GM21717 (cell line): ENCODE data around the gene SCAMP4.

Experiments
- ATAC-seq: cut with Tn5 transposase; IDR thresholded peaks from one replicate; pipeline ENCODE4 v1.9.1; 2021; ENCODE audit warnings: mild to moderate bottlenecking, moderate library complexity; ENCODE audit not compliant: unreplicated experiment

The SCAMP4 gene

DNA sequence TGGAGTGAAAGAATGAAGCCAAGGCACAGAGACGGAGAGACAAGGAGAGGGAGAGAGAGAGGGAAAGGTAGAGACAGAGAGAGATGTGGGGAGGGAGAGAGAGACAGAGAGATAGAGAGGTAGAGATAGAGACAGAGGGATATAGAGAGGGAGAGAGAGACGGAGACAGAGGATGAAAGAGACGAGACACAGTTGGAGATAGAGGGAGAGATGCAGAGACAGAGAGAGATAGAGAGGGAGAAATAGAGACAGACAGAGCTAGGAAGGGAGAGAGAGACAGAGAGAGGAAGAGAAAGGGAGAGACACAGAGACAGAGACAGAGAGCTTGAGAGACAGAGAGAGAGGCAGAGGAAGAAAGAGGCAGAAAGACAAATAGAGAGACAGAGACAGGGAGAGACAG is 31.2 kb downstream of the SCAMP4 start:
- no peak for ATAC-seq

DNA sequence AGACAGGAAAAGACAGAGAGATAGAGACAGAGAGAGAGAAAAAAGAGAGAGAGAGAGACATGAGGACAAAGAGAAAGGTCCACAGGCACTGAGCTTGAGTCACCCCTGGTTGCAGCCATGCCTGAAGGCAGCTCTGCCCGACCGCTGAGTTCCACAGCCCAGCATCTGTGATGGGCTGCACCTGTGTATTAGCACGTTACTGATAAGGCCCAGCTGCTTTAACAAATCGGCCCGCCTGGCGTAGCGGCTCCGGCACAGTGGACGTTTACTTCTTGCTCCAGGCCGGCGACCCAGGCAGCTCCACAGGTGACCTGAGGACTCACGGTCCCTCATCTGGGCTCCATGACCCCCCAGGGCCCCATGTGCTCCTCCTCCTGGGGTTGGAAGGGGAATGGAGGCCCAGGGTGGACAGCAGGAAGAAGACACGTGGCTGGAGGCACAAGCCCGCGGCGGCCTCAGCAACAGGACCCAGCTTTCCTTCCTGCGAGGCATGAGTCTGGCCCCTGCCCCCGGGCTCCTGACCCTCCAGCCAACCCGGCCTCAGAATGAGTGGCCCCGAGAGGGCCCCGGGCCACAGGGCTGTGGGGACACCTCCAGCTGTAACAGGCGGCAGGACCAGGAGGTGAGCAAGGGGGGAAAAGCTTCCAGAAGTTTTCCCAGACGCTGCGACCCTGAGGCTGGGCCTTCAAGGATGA is 31.9 kb downstream of the SCAMP4 start:
- no peak for ATAC-seq

GRCh38 chr19:1938071-1938470 is 32.9 kb downstream of the SCAMP4 start:
- ATAC-seq = no peak

DNA sequence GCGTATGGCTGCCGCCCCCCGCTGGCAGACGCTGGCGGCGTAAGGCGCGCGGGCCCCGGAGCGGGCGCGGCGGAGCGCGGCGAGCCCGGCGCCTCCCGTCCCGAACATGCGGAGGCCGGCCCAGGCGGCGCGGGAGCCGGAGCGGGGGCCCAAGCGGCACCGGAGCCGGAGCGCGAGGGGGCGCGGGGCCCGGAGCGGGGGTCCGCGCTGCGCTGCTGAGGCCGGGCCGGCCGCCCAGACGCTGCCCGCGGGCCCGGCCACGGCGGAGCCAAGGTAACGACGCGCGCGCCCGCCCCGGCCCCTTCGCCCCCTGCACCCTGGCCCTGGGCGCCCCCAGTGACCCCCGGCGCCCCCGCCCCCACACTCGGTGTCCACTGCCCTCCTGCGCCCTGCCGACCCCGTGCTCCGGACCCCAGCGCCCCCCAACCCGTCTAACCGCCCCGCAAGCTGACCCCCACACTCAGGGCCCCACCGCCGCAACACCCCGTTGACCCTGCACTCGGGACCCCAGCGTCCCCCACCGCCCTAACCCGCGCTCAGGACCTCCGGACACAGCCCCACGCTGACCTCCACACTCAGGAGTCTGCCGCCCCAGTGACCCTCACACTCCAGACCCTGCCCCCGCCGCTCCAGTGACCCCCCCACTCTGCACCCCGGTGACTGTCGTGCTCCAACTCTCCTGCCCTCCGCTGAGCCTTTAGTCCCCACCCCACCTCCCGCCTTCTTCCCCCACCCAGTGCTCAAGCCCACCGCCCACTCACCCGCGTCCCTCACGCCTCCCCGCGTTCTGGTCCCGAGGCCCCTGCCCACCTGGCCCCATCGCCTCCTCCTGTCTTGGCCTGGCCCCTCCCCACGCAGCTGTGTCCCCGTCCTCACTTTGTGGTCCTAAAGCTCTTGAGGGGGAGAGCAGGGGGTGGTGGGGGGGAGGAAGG is 36.2 kb downstream of the SCAMP4 start, which contains the start of gene CSNK1G2:
Gene CSNK1G2, plus strand, starts transcription at position 27 of the 932 bp plus-strand sequence. CDS start 28,601 bp downstream, outside the sequence.
- ATAC-seq = no peak

- no peak for ATAC-seq
Observed at GRCh38 chr19:1942078-1942933, 37.1 kb downstream of the SCAMP4 start.

DNA sequence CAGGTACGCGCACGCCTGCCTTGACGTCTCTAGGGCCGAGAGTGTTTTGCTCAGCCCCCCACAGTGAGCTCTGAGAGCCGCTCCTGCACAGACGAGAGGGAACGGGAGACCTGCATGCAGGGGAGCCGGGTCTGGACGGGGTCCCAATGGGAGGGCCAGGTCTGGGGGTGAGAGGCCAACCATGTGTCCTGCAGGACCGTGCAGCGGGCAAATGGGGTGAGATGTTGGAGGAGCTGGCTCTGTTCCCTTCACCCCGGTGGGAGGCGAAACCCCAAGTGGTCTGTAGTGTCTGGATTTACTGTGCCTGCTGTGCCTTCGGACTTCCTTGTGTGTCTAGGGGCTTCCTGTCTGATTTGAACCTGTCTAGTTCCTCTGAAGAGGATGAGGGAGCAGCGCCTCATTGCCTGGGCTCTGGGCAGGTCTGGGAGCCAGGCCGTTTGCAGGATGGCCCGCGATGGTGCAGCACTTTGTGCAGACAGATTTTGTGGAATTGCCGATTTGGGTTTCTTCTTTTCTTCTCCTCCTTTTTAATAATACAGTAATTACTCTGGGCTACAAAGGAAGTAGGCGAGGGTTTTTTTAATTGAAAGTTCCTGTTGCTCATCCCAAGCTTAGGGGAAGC is 37.8 kb downstream of the SCAMP4 start:
- ATAC-seq = no peak

DNA sequence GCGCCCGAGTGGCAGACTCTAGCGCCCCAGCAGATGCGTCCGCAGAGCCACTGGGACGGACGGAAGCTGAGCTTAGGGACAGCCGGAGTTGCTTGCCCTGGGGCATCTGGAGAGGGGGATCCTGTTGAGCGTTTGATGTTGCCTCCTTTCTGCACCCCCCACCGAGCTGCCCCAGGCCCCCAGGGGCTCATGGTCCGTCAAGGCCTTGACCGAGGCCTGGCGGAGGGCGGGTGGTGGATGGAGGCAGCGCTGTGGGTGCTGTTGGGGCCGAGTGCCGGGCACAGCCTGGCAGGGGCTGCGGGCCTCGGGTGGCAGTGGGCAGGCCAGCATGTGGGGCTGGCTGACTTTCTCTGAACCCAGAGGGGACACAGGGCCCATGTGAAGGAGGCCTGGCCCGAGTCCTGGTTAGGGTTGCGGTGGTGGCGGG is 38.5 kb downstream of the SCAMP4 start:
- no peak for ATAC-seq

- ATAC-seq = no peak
Observed at GRCh38 chr19:1944088-1944915, 39.1 kb downstream of the SCAMP4 start.

- ATAC-seq = no peak
Observed at GRCh38 chr19:1944916-1945561, 39.8 kb downstream of the SCAMP4 start.

DNA sequence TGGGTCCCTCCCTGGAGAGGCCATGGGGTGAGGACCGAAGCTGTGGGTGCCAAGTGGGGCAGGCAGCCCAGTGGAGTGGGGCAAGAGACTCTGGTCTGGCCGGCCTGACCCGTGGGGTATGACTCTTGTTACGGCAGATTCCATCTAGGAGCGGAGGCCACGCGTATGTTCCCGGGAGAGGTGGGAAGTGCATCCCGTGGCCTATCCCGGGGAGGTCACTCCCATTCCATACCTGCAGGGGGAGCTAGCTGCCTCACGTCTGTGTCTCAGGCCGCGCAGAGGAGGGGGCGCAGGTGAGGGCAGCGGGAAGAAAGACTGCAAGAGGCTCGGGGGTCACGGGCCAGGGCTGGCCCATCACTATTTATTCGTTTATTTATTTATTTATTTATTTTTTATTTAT is 40.7 kb downstream of the SCAMP4 start:
- no peak for ATAC-seq

GRCh38 chr19:1947651-1948209 is 42.5 kb downstream of the SCAMP4 start:
- ATAC-seq = no peak

DNA sequence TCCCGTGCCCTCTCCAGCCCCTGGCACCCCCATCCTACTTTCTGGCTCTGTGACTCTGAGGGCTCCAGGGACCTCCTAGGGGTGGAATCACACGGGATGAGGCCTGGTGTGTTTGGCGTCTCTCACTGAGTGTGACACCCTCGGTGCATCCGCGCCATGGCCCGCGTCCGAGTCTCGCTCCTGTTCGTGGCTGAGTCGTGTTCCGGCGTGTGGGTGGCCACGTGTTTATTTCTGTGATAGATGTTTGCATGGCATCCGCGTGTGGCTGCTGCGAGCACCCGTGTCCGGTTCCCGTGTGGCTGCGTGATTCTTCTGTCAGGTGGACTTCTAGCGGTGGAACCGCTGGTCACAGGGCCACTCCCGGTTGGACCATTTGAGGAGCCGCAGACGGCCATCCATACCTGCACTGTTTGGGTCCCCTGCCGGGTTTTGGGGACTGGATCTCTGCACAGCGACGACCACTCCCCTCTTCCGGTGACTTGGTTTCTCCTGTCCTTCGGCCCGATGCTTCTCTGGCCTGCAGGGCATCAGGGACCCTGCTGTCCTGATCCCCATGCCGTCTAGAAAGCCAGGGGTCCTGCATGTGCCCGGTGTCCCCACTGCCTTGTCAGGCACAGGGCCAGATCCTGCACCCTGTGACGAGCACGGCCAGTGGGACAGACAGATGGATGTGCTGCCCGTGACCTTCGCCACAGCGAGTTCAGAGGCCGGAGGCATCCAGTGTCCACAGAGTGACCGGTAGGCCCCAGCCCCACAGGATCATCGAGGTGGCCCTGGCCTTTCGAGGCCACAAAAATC is 44.3 kb downstream of the SCAMP4 start:
- ATAC-seq = no peak

DNA sequence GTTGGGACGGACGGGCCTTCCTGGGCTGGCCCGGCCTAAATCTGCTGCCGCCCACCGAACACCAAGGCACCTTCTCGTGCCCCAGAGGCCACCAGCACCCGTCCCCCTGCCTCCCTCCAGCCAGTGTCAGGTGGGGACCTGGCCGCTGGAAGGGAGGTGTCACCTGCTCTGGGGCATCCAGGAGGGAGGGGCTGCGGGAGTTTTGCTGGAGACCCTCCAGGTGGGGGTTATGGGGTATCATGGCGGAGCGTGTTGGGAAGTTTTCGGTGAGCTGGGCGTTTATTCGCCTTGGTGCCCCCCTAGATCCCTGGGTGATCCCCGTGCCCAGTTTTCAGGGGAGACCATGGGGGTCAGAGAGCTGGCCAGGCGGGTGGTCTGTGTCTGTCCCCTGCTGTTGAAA is 45.4 kb downstream of the SCAMP4 start:
- ATAC-seq = no peak

- no peak for ATAC-seq
Observed at GRCh38 chr19:1952635-1953034, 47.4 kb downstream of the SCAMP4 start.

GRCh38 chr19:1953037-1953436 is 47.8 kb downstream of the SCAMP4 start:
- no peak for ATAC-seq

DNA sequence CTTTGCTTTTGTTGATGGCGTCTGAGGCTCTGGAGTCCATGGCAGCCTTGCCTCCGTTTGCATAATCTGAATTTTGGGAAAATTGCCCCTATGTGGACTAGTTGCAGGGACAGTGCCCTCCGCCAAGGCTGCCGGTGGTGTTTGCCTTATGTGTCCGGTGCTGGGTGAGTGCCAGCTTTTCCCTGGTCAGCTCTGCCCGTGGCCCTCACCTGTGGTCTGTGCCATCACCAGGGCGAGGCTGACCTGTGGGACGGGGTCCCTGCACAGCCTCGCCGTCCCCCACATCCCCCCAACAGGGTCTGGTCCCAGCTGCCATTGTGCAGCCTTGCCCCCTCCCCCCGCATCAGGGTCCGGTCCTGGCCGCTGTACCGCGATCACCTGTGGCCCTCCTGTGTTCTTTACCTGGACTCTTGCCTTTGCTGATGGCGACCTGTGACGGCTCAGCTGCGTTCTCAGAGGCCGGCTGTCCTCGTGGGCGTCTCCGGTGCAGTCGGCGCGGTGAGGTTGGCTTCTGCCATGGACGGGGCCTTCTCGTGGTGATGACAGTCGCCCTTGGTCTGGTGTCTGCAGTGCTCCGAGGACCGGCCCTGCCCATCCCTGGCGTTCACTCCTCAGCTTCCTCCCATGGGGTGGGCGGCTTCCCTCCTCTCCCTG is 48.4 kb downstream of the SCAMP4 start:
- no peak for ATAC-seq

DNA sequence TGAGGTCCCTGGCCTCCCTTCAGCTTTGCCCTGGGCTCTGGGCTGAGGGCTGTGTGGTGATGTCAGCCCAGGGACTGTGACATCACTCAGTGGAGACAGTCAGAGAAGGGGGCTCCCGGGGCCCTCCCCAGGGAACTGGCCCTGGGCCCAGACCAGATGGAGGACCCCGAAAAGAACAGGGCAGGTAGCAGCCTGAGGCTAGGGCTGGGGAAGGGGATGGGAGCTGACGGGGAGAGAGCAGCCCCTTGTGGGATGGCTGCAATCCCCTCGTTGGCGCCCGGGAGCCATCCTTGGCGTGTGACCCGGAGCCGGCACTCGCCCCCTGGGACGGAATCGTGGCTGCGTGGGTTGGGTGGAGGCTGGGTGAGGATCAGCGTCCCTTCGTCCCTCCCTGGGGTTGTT is 49.3 kb downstream of the SCAMP4 start:
- ATAC-seq = no peak
